Testis (tissue), 2 donors: ENCODE measurements around the gene TLK1.

Source experiments
- POLR2A ChIP-seq: fragments of 450-650 bp; IDR thresholded peaks from one replicate; pipeline ENCODE4 v1.6.1; 2017; ENCODE audit warnings: antibody characterized with exemption, mild to moderate bottlenecking, moderate library complexity
- TF ChIP-seq, protein P1 (sequence below), 3 experiments: fragments of 450-650 bp in 2 of 3; fragments of 200-600 bp in 1 of 3; sonication (generic) in 1 of 3; IDR thresholded peaks; one replicate each; pipeline ENCODE4 v1.5.1; 2016 to 2019; ENCODE audit warnings: antibody characterized with exemption in 3 of 3, mild to moderate bottlenecking in 2 of 3, moderate library complexity in 1 of 3

DNA sequence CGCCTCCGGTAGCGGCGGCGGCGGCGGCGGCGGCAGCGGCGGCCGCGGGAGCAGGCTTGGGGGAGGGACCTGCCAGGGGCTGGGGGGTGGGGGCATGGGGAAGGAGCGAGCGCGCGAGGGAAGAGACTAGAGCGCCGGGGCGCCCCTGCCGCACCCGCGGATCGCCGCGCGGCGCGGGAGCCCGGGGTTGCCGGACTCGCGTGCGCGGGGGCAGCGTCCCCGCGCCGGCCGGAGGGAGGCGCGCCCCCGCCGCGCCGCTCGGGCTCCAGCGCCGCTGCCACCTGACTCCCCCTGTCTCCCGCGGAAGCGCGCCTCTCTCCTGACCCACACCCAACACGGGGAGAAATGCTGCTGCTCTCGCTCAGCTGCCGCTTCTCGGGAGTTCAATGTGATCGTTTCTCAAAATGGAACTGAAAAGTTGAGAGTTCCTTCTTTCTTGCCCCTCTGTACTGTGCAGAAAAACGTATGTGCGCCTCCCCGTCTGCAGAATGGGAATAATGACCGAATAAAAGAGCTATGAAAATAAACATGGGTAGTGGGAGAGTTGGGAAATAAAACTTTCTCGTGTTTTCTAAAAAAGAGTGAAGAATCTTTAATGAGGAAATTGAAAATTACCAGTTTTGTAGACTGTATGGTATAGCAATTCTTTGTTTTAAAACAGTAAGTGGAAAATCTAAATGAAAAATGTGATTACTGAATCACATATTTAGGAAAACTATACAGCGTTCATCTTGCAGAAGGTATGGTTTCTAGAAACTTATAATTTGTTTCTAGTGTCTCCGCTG, 455 bp upstream of the TLK1 start:
- TF ChIP-seq, protein P1, sequence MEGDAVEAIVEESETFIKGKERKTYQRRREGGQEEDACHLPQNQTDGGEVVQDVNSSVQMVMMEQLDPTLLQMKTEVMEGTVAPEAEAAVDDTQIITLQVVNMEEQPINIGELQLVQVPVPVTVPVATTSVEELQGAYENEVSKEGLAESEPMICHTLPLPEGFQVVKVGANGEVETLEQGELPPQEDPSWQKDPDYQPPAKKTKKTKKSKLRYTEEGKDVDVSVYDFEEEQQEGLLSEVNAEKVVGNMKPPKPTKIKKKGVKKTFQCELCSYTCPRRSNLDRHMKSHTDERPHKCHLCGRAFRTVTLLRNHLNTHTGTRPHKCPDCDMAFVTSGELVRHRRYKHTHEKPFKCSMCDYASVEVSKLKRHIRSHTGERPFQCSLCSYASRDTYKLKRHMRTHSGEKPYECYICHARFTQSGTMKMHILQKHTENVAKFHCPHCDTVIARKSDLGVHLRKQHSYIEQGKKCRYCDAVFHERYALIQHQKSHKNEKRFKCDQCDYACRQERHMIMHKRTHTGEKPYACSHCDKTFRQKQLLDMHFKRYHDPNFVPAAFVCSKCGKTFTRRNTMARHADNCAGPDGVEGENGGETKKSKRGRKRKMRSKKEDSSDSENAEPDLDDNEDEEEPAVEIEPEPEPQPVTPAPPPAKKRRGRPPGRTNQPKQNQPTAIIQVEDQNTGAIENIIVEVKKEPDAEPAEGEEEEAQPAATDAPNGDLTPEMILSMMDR (IDR thresholded peaks at IDR 0.05): no peak
- TF ChIP-seq POLR2A: no peak
